ENCODE measurements around the gene SLC6A15.

Gene SLC6A15

DNA sequence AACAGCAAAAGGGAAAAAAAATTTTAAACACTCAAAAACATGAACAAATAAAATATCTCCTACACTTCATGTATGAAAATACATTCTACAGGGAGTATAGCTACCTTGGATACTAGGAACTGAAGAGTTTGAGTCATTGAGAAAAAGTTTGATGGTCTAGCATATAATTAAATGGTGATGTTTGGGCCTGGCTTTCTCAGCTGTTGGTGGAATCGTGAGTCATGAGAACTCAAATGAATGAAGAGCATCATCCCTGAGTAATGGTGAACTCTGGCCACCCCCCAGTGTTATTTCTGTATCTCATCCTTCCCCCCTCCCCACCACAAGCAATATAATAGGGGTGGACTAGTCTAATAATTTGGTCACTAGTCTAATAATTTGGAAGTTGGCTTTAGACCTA is 6.7 kb upstream of the SLC6A15 start:
- DNase-seq (ENCODE audit: low read depth), result no peak
- H3K4me3 ChIP-seq (ENCODE audit: low read depth, low read length), result no peak overlapping the region
- TF ChIP-seq MYC (IDR thresholded peaks at IDR 0.05; ENCODE audit: low read depth, low read length) (no peak), POLR2A (IDR thresholded peaks at IDR 0.05; ENCODE audit: extremely low read depth, insufficient read length) (no peak), MAX (IDR thresholded peaks at IDR 0.05; ENCODE audit: low read depth, low read length) (no peak)
- TF ChIP-seq, protein P1, sequence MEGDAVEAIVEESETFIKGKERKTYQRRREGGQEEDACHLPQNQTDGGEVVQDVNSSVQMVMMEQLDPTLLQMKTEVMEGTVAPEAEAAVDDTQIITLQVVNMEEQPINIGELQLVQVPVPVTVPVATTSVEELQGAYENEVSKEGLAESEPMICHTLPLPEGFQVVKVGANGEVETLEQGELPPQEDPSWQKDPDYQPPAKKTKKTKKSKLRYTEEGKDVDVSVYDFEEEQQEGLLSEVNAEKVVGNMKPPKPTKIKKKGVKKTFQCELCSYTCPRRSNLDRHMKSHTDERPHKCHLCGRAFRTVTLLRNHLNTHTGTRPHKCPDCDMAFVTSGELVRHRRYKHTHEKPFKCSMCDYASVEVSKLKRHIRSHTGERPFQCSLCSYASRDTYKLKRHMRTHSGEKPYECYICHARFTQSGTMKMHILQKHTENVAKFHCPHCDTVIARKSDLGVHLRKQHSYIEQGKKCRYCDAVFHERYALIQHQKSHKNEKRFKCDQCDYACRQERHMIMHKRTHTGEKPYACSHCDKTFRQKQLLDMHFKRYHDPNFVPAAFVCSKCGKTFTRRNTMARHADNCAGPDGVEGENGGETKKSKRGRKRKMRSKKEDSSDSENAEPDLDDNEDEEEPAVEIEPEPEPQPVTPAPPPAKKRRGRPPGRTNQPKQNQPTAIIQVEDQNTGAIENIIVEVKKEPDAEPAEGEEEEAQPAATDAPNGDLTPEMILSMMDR (IDR thresholded peaks at IDR 0.05; ENCODE audit: low read depth, low read length), result no peak

DNA sequence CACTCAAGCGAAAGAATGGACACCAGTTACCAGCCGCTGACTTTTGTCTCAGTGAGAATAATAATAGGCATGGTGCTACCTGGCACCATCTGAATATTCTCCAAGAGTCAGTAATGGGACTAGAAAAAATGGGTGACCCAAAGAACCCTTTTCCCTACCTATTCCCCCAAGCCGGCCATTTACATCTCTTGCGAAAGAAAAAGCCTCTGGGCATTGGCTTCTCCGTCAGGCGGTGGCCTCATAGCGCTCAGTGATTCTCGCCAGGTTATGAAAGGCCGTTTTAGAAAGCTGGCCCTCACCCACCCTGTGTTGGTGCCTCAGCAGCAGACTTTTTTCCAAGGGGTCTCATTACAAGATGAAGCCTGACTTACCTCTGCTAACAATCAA is 523 bp upstream of the SLC6A15 start:
- TF ChIP-seq MYC (IDR thresholded peaks at IDR 0.05; ENCODE audit: low read depth, low read length) (no peak), MAX (IDR thresholded peaks at IDR 0.05; ENCODE audit: low read depth, low read length) (no peak), POLR2A (IDR thresholded peaks at IDR 0.05; ENCODE audit: extremely low read depth, insufficient read length) (no peak)
- TF ChIP-seq, protein P1 (IDR thresholded peaks at IDR 0.05; ENCODE audit: low read depth, low read length), result no peak

GRCh38 chr12:84911271-84912197 is 1.1 kb downstream of the SLC6A15 start:
- peak; percentile 16 for DNase-seq (ENCODE audit: low read depth)
- H3K4me3 ChIP-seq (ENCODE audit: low read depth, low read length), result no peak overlapping the region
- no peak for TF ChIP-seq POLR2A (IDR thresholded peaks at IDR 0.05; ENCODE audit: extremely low read depth, insufficient read length)
- TF ChIP-seq MYC (IDR thresholded peaks at IDR 0.05; ENCODE audit: low read depth, low read length), result no peak
- TF ChIP-seq, protein P1 (IDR thresholded peaks at IDR 0.05; ENCODE audit: low read depth, low read length), result no peak

More for the DNA sequence above, 523 bp upstream of the SLC6A15 start:
- DNase-seq (ENCODE audit: low read depth), result no peak
- no peak overlapping the region for H3K4me3 ChIP-seq (ENCODE audit: low read depth, low read length)

DNA sequence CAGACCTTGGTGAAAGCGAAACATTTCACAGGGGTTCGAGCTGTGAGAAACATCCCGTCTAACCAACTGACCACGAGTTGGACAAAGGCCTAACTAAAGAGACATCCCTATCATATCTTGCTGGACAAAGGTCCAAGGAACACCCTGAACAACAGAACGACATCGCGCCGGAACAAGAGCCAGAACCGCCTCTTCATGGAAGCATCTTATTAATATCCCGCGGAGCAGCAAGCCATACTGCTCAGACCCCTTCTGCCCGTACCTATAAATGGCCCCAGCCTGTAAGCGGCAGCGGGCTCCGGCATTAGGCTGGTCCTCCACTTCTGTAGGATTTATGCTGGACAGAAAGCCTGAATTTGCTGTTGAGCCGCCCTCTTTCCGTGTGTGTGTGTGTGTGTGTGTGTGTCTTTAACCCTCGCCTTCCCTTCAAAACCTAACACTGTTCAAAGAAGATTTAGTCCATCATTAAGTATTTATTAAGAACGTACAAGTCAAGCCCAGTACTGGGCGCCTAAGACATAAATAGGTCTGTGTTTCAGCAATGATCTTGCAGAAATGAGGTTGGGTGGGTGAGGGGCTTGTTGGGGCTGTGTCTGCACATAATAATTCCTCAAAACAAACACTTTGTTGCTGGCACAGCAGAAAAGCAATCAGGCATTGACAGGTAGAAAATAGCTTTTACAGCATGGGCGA is 1.9 kb downstream of the SLC6A15 start:
- TF ChIP-seq, protein P1 (IDR thresholded peaks at IDR 0.05; ENCODE audit: low read depth, low read length), result no peak
- TF ChIP-seq POLR2A (IDR thresholded peaks at IDR 0.05; ENCODE audit: extremely low read depth, insufficient read length), result no peak
- DNase-seq (ENCODE audit: low read depth), result no peak
- no peak overlapping the region for H3K4me3 ChIP-seq (ENCODE audit: low read depth, low read length)

DNA sequence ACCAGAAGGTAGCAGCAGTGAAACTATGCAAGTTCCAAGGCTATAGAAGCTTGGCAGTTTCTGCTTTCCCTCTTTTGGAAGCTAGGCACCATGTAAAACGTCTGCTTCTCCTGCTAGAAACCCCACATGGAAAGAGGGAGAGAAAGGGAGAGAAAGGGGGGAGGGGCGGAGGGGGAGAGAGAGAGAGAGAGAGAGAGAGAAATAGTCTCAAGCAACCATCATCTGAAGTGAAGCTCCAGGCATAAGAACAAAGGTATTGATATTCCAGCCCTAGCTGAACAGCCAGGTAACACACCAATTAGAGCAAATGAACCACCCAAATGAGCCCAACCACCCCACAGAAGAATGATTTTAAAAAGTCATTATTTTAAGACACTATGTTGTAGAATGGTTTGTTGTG is 8.5 kb downstream of the SLC6A15 start:
- no peak for DNase-seq (ENCODE audit: low read depth)
- TF ChIP-seq, protein P1 (IDR thresholded peaks at IDR 0.05; ENCODE audit: low read depth, low read length), result no peak
- no peak for TF ChIP-seq MYC (IDR thresholded peaks at IDR 0.05; ENCODE audit: low read depth, low read length)
- TF ChIP-seq POLR2A (IDR thresholded peaks at IDR 0.05; ENCODE audit: extremely low read depth, insufficient read length), result no peak
- no peak for TF ChIP-seq MAX (IDR thresholded peaks at IDR 0.05; ENCODE audit: low read depth, low read length)
- H3K4me3 ChIP-seq (ENCODE audit: low read depth, low read length), result no peak overlapping the region
